ENCODE results near the gene RBMS1. TPM values are rescaled to one million over a fixed set of nuclear protein-coding genes. Genes with fewer than 3 reads are reported as not detected.

RBMS1 gene
- total RNA-seq, 1 experiment from 2014 or later: 38.8 TPM

DNA sequence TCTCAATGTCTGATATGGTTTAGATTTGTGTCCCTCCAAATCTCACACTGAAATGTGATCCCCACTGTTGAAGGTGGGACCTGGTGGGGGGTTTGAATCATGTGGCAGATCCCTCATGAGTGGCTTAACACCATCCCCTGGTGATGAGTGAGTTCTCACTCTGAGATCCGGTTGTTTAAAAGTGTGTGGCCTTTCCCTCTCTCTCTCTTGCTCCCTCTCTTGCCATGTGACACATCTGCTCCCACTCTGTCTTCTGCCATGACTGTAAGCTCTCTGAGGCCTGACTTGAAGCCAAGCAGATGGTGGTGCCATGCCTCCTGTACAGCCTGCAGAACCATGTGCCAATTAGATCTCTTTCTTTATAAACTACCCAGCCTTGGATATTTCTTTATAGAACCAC lies 108.8 kb downstream of the RBMS1 start:
- Histone ChIP-seq H3K9me3 (ENCODE audit: low read length) (no peaks in the 10 kb centered on the region), H3F3A (ENCODE audit: low read length, unreplicated experiment) (no peaks in the 10 kb centered on the region), H2AFZ (ENCODE audit: low read length) (no peak overlapping the region), H3K27ac (ENCODE audit: low read length) (no peak overlapping the region), H3K36me3 (ENCODE audit: low read depth, low read length) (no peaks in the 10 kb centered on the region), H3K4me3 (ENCODE audit: low read length) (no peak overlapping the region), H3K9ac (ENCODE audit: low read length) (no peak overlapping the region), H3K9me2 (replicated peaks; ENCODE audit: low read length) (no peaks in the 10 kb centered on the region), H3K79me2 (ENCODE audit: low read length) (peaks cover 96% of the 10 kb centered on the region), H4K20me1 (ENCODE audit: low read length) (0 out of 2 replicates have a peak, but pooled peaks cover 9% of the 10 kb centered on the region), H3K27me3 (ENCODE audit: low read length) (no peaks in the 10 kb centered on the region), H3K4me2 (ENCODE audit: low read length) (no peak overlapping the region), H3K4me1 (ENCODE audit: insufficient read depth, low read length) (peaks cover 30% of the 10 kb centered on the region)
- ChIA-PET CTCF (no interaction called here), POLR2A (ENCODE audit: unreplicated experiment) (no interaction called here)
- ATAC-seq (no peak), DNase-seq (no peak)
- intact Hi-C loops (cut with micrococcal nuclease): no loop called here
- BruUV-seq (replicated peaks): no TSS peak
- TF ChIP-seq EZH2phosphoT487 (IDR thresholded peaks at IDR 0.05; ENCODE audit: borderline replicate concordance, low read length): no peak
- TF ChIP-seq EZH2 (IDR thresholded peaks at IDR 0.05; ENCODE audit: low read length, unreplicated experiment): no peak
- TF ChIP-seq, protein P1, sequence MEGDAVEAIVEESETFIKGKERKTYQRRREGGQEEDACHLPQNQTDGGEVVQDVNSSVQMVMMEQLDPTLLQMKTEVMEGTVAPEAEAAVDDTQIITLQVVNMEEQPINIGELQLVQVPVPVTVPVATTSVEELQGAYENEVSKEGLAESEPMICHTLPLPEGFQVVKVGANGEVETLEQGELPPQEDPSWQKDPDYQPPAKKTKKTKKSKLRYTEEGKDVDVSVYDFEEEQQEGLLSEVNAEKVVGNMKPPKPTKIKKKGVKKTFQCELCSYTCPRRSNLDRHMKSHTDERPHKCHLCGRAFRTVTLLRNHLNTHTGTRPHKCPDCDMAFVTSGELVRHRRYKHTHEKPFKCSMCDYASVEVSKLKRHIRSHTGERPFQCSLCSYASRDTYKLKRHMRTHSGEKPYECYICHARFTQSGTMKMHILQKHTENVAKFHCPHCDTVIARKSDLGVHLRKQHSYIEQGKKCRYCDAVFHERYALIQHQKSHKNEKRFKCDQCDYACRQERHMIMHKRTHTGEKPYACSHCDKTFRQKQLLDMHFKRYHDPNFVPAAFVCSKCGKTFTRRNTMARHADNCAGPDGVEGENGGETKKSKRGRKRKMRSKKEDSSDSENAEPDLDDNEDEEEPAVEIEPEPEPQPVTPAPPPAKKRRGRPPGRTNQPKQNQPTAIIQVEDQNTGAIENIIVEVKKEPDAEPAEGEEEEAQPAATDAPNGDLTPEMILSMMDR (conservative IDR thresholded peaks at IDR 0.05; ENCODE audit: low read depth, low read length): no peak

DNA sequence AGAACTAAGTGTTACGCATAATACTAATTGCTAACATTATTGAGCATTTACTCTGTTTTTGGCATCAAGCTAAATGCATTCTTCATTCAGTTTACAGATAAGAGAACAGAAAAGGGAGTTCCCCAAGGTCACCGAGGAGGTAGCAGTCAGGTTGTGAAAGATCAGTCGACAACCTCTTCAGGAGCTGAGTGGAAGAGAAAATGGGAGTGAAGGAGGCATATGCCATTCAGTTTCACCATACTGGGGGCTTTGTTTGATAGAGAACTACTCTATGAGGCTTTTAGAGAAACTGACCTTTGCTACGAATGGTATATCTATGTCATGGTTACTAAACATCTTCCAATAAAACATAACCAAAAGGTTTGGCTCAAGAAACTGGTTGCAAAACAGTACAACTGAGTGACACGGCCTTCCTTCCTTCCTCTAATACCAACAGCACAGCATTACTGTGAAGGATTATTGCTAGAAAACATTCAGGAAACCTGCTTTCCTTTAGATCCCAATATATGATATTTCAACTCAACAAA lies 112.1 kb downstream of the RBMS1 start:
- H3K27ac ChIP-seq (ENCODE audit: low read length): no peak overlapping the region
- 0 out of 2 replicates have a peak, but pooled peaks cover 12% of the 10 kb centered on the region for H4K20me1 ChIP-seq (ENCODE audit: low read length)
- H3K9ac ChIP-seq (ENCODE audit: low read length): no peak overlapping the region
- DNase-seq (no peak), ATAC-seq (no peak)
- H3K79me2 ChIP-seq (ENCODE audit: low read length): peaks cover 96% of the 10 kb centered on the region
- H2AFZ ChIP-seq (ENCODE audit: low read length): no peak overlapping the region
- ChIA-PET POLR2A (ENCODE audit: unreplicated experiment) (no interaction called here), CTCF (no interaction called here)
- H3K27me3 ChIP-seq (ENCODE audit: low read length): no peaks in the 10 kb centered on the region
- H3K4me3 ChIP-seq (ENCODE audit: low read length): no peak overlapping the region
- H3K9me3 ChIP-seq (ENCODE audit: low read length): no peaks in the 10 kb centered on the region
- intact Hi-C loops (cut with micrococcal nuclease): no loop called here
- H3K36me3 ChIP-seq (ENCODE audit: low read depth, low read length): no peaks in the 10 kb centered on the region
- no peak overlapping the region for H3K4me2 ChIP-seq (ENCODE audit: low read length)
- TF ChIP-seq, protein P1 (conservative IDR thresholded peaks at IDR 0.05; ENCODE audit: low read depth, low read length): no peak
- TF ChIP-seq EZH2phosphoT487 (IDR thresholded peaks at IDR 0.05; ENCODE audit: borderline replicate concordance, low read length): no peak
- no peak for TF ChIP-seq EZH2 (IDR thresholded peaks at IDR 0.05; ENCODE audit: low read length, unreplicated experiment)
- H3K9me2 ChIP-seq (replicated peaks; ENCODE audit: low read length): no peaks in the 10 kb centered on the region
- no peaks in the 10 kb centered on the region for H3F3A ChIP-seq (ENCODE audit: low read length, unreplicated experiment)
- H3K4me1 ChIP-seq (ENCODE audit: insufficient read depth, low read length): peaks cover 10% of the 10 kb centered on the region
- BruUV-seq (replicated peaks): no TSS peak

DNA sequence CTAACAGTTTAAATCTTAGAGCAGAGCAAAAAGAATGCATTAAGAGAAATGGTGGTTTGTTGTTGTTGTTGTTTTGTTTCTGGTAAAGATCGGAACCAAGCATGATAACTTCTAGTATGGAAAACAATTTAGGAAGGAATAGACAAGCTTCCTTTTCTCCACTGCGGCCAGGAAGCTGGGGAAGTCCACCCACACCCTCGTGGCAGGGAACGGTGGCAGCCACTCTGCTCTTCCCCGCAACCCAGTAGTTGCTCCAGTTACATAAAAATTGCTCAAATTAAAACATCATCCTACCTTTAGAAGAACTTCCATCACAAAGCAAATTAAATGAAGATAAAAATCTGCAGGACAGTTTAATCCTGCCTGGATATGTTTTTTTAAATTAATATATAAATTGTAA lies 113.0 kb downstream of the RBMS1 start:
- no peaks in the 10 kb centered on the region for H3K36me3 ChIP-seq (ENCODE audit: low read depth, low read length)
- ATAC-seq: no peak
- 0 out of 2 replicates have a peak, but pooled peaks cover 12% of the 10 kb centered on the region for H4K20me1 ChIP-seq (ENCODE audit: low read length)
- ChIA-PET CTCF (no interaction called here), POLR2A (ENCODE audit: unreplicated experiment) (no interaction called here)
- H3F3A ChIP-seq (ENCODE audit: low read length, unreplicated experiment): no peaks in the 10 kb centered on the region
- no peak overlapping the region for H3K4me3 ChIP-seq (ENCODE audit: low read length)
- H3K27ac ChIP-seq (ENCODE audit: low read length): no peak overlapping the region
- no peak overlapping the region for H3K9ac ChIP-seq (ENCODE audit: low read length)
- no peak for DNase-seq
- H3K4me2 ChIP-seq (ENCODE audit: low read length): no peak overlapping the region
- no peaks in the 10 kb centered on the region for H3K9me3 ChIP-seq (ENCODE audit: low read length)
- BruUV-seq (replicated peaks): no TSS peak
- H3K79me2 ChIP-seq (ENCODE audit: low read length): peaks cover 91% of the 10 kb centered on the region
- H2AFZ ChIP-seq (ENCODE audit: low read length): no peak overlapping the region
- no peak for TF ChIP-seq EZH2 (IDR thresholded peaks at IDR 0.05; ENCODE audit: low read length, unreplicated experiment)
- no peak for TF ChIP-seq EZH2phosphoT487 (IDR thresholded peaks at IDR 0.05; ENCODE audit: borderline replicate concordance, low read length)
- TF ChIP-seq, protein P1 (conservative IDR thresholded peaks at IDR 0.05; ENCODE audit: low read depth, low read length): no peak
- intact Hi-C loops (cut with micrococcal nuclease): no loop called here
- H3K27me3 ChIP-seq (ENCODE audit: low read length): no peaks in the 10 kb centered on the region
- H3K9me2 ChIP-seq (replicated peaks; ENCODE audit: low read length): no peaks in the 10 kb centered on the region
- peaks cover 17% of the 10 kb centered on the region for H3K4me1 ChIP-seq (ENCODE audit: insufficient read depth, low read length)
